DND-41 (cell line): ENCODE data around the gene SLX4IP.

Experiments
- CTCF ChIP-seq: IDR thresholded peaks from 2 replicates; pipeline ENCODE4 v1.5.1; 2012; ENCODE audit warnings: borderline replicate concordance, low read length, moderate library complexity, mild to moderate bottlenecking; ENCODE audit not compliant: poor library complexity, severe bottlenecking; ENCODE audit errors: extremely low read depth
- EZH2 ChIP-seq: IDR thresholded peaks from 3 replicates; pipeline ENCODE4 v1.6.1; 2012; ENCODE audit warnings: borderline replicate concordance, low read depth, mild to moderate bottlenecking, moderate library complexity, low read length, inconsistent platforms; ENCODE audit not compliant: severe bottlenecking

GRCh38 chr20:10542442-10542841, 107.3 kb downstream of the SLX4IP start:
- TF ChIP-seq CTCF (no peak), EZH2 (no peak)
